ENCODE measurements around the gene TP53AIP1. TPM values are rescaled to one million over a fixed set of nuclear protein-coding genes. Genes with fewer than 3 reads are reported as not detected.

TP53AIP1 gene
- total and polyA plus RNA-seq, 5 donors: 0.05 TPM; not detected in 4

- Histone ChIP-seq H3K4me3 (ENCODE audit: low read length) (no peak overlapping the region), H3K27me3 (ENCODE audit: control insufficient read depth, insufficient read depth) (no peaks in the 10 kb centered on the region), H3K4me1 (ENCODE audit: control insufficient read depth, insufficient read depth, low read length) (peaks cover 3% of the 10 kb centered on the region), H3K27ac (ENCODE audit: low read length) (no peak overlapping the region), H3K9me3 (ENCODE audit: control insufficient read depth, low read length) (no peaks in the 10 kb centered on the region)
- 32% methylated on average over 2 of the region's 2 CpGs for WGBS
- intact Hi-C loops (cut with DNase I): no loop called here
- DNase-seq: no peak
- ATAC-seq: no peak
Observed at GRCh38 chr11:128896356-128896755, 46.3 kb downstream of the TP53AIP1 start.

DNA sequence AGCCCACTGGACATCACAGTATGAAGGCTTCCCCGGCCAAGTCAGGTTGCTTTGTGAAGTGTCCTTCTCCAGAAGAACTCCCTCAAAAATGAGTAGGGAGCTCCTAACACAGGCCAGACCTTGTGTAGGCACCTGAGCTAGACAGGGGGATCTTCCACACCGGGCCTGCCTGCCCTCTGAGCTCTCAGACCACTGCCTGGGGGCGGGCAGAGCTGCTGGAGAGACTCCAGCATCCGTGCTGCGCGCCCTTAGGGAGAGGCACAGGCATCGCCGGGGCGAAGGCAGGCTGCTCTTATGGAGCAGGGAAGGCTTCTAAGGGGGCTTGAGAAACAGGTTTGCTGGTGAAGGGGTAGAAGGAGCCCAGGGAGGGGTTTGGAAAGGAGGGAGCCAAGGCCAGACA lies 47.1 kb downstream of the TP53AIP1 start:
- Histone ChIP-seq H3K27me3 (ENCODE audit: control insufficient read depth, insufficient read depth) (no peaks in the 10 kb centered on the region), H3K4me3 (ENCODE audit: low read length) (no peak overlapping the region), H3K9me3 (ENCODE audit: control insufficient read depth, low read length) (no peaks in the 10 kb centered on the region), H3K27ac (ENCODE audit: low read length) (peak overlapping the region; percentile 65), H3K4me1 (ENCODE audit: control insufficient read depth, insufficient read depth, low read length) (peaks cover 2% of the 10 kb centered on the region)
- DNase-seq (no peak), ATAC-seq (peak in 1 of 2 donors; percentile 14)
- 80% methylated on average over 9 of the region's 9 CpGs for WGBS
- intact Hi-C loops (cut with DNase I): loop anchor here in 1 of 4 donors (2.0 kb wide), 1 partner anchor 15 kb away; no protein-coding TSS in a partner anchor

DNA sequence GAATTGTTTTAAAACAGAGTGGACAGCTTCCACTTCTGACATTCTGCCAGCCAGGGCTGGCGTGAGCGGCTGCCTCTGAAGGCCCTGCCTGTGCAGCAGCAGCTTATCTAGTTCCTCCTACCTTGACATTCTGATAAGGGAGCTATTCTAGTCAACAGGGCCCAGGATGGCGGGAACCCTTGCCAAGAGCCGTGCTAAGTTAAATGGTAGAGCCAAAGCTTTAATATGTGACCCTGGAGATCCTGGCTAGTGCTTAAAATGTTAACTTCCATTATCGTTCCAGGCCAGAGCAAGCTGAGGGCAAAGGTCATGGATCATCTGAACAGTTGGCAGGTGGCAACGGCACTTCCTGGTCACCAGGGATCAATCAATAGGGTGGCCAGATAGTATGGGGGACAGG lies 48.0 kb downstream of the TP53AIP1 start:
- Histone ChIP-seq H3K27ac (ENCODE audit: low read length) (peak overlapping the region; percentile 73), H3K4me3 (ENCODE audit: low read length) (no peak overlapping the region), H3K9me3 (ENCODE audit: control insufficient read depth, low read length) (no peaks in the 10 kb centered on the region), H3K4me1 (ENCODE audit: control insufficient read depth, insufficient read depth, low read length) (peaks cover 2% of the 10 kb centered on the region), H3K27me3 (ENCODE audit: control insufficient read depth, insufficient read depth) (no peaks in the 10 kb centered on the region)
- 31% methylated on average over 6 of the region's 6 CpGs for WGBS
- intact Hi-C loops (cut with DNase I): loop anchor here in 1 of 4 donors (2.0 kb wide), 1 partner anchor 16 kb away; no protein-coding TSS in a partner anchor
- peak; percentile 72 to 86 (median 84) for DNase-seq
- peak; percentile 80 to 82 for ATAC-seq

DNA sequence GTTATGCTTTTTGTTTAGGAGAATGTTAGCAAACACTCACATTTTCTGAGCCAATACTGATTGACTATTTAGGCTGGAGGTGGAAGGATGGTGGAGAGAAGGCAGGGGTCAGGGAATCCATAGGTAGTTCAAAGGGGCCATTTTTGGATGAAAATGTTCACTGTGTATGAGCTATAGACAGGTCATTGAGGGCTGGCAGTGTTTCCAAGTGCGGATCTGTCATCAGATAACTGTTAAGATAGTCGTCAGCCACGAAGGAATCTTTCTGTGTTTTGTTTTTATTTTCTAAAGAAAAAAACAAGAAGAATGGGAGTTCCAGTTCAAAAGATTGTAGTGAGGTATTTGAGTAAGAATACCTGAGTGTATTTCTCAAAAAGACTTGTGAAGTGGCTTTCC lies 48.4 kb downstream of the TP53AIP1 start:
- WGBS: 53% methylated on average over 3 of the region's 3 CpGs
- Histone ChIP-seq H3K4me3 (ENCODE audit: low read length) (no peak overlapping the region), H3K27me3 (ENCODE audit: control insufficient read depth, insufficient read depth) (no peaks in the 10 kb centered on the region), H3K9me3 (ENCODE audit: control insufficient read depth, low read length) (no peaks in the 10 kb centered on the region), H3K4me1 (ENCODE audit: control insufficient read depth, insufficient read depth, low read length) (peaks cover 2% of the 10 kb centered on the region), H3K27ac (ENCODE audit: low read length) (peak overlapping the region; percentile 90)
- ATAC-seq (no peak), DNase-seq (no peak)
- intact Hi-C loops (cut with DNase I): loop anchor here in 1 of 4 donors (2.0 kb wide), 1 partner anchor 17 kb away; no protein-coding TSS in a partner anchor

DNA sequence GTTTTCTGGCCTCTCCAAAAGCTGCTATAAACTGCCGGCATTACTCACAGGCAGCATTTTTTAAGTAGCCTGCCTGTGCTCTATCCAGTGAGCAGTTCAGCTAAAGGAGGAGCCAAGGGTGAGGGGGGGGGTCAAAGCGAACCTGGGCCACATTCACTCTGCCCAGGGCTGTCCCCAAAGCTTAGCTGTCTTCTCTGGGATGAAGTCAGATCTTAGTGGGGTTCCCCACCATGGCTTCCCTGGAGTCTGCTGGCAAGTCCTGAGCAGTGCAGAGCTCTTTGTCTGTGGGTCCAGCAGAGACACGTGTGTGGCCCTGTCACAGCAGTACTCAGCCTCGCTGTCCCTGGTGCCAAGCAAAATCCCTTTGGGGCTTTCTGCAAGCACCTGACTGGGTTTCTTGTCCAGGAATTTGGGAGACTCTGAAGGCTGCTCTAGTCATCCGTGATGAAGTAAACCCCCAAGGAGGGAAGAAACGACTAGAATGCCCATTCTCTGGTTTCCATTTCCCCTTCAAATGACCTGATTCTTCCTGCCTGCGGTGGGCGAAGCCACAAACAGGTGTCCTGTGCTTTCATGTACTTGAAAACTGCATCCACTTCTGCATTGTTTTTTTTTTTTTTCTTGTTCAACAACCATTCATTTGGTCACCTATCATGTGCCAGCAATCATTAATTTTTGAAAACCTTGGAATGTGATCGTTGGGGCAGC lies 48.9 kb downstream of the TP53AIP1 start:
- Histone ChIP-seq H3K27me3 (ENCODE audit: control insufficient read depth, insufficient read depth) (no peaks in the 10 kb centered on the region), H3K4me3 (ENCODE audit: low read length) (no peak overlapping the region), H3K27ac (ENCODE audit: low read length) (peak overlapping the region; percentile 90), H3K9me3 (ENCODE audit: control insufficient read depth, low read length) (no peaks in the 10 kb centered on the region), H3K4me1 (ENCODE audit: control insufficient read depth, insufficient read depth, low read length) (peaks cover 2% of the 10 kb centered on the region)
- WGBS: 67% methylated on average over 9 of the region's 9 CpGs
- ATAC-seq: peak; percentile 31 to 38
- no peak for DNase-seq
- intact Hi-C loops (cut with DNase I): loop anchor here in 1 of 4 donors (2.0 kb wide), 1 partner anchor 17 kb away; no protein-coding TSS in a partner anchor

DNA sequence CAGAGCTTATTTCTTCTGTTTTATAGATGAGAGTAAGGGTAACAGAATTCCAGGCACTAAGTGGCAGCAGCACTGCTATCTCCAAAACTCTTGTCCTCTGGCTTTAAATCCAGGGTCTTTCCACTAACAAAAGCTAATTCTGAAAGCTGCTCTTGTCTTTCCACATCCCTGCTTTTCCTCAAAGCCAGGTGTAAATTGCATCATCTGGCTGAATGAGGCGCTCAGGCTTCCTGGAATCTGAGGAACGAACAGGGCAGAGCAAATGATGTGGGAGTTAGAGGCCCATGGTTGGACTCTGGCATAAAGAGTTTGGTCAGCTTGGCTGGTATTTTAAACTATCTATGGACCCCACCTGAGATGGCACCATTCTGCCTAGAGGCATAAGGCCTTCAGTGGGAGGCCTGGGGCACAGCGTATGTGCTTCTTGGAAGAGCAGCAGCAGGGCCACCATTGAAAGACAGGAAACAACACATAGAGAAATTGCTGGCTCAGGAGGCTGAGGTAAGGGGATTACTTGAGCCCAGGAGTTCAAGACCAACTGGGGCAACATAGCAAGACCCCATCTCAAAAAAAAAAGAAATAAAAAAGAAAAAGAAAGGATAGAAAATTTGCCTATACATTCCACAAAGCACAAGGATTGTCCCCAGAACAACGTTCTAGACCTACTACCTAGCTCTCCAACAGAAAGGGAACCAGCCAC lies 49.7 kb downstream of the TP53AIP1 start:
- H3K4me1 ChIP-seq (ENCODE audit: control insufficient read depth, insufficient read depth, low read length): peaks cover 2% of the 10 kb centered on the region
- peak overlapping the region; percentile 90 for H3K27ac ChIP-seq (ENCODE audit: low read length)
- H3K4me3 ChIP-seq (ENCODE audit: low read length): no peak overlapping the region
- H3K27me3 ChIP-seq (ENCODE audit: control insufficient read depth, insufficient read depth): no peaks in the 10 kb centered on the region
- intact Hi-C loops (cut with DNase I): no loop called here
- DNase-seq (no peak), ATAC-seq (no peak)
- H3K9me3 ChIP-seq (ENCODE audit: control insufficient read depth, low read length): no peaks in the 10 kb centered on the region
- WGBS: 67% methylated on average over 4 of the region's 4 CpGs

- ATAC-seq (peak; percentile 5 to 12), DNase-seq (peak in 1 of 3 donors; percentile 56)
- Histone ChIP-seq H3K4me1 (ENCODE audit: control insufficient read depth, insufficient read depth, low read length) (peaks cover 2% of the 10 kb centered on the region), H3K9me3 (ENCODE audit: control insufficient read depth, low read length) (no peaks in the 10 kb centered on the region), H3K27me3 (ENCODE audit: control insufficient read depth, insufficient read depth) (no peaks in the 10 kb centered on the region), H3K27ac (ENCODE audit: low read length) (peak overlapping the region; percentile 90), H3K4me3 (ENCODE audit: low read length) (peak overlapping the region; percentile 30)
- intact Hi-C loops (cut with DNase I): no loop called here
- WGBS: 53% methylated on average over 6 of the region's 6 CpGs
Observed at GRCh38 chr11:128891913-128892398, 50.7 kb downstream of the TP53AIP1 start.

DNA sequence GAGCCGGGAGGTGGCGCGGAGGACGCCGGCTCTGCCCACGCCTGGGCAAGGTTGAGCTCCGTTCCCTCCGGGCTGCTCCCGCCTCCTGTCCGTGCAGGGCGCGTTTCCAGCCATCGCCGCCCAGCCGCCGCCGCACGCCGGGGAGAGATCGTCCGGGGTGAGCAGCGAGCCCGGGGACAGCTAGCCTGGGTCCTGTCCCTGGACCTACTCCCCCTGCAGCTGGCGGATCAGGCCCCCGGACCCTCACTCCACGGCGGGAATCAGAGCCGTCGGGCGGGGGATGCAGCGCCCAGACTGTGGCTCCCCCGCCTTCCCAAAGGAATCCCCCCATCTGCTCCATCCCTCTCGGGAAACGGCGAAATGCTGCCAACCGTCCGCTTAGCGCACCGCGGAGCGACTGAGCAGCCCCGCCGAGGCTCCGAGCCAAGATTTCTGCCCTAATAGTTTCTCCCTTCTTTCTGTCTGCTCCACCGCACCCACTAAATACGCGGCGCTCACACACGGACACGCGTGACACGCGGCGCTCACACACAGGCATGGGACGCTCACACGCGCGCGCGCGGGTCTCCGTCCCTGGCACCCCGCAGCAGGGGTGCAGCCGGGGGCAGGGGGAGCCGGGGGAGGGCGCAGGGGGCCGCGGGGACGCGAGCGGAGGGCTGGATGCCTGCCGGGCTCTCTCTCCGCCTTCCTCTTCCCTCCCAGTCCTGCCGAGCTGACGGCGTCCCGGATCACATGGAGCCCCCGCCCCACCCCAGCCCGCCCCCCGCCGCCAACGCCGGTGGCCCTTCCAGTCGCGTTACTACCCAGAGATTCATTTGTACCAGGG lies 51.9 kb downstream of the TP53AIP1 start, which contains the start of gene KCNJ5:
Gene KCNJ5 (plus strand): TSS at position 814 of the 826 bp plus-strand sequence. CDS start 19,918 bp downstream, outside the sequence.
- Histone ChIP-seq H3K4me1 (ENCODE audit: control insufficient read depth, insufficient read depth, low read length) (peaks cover 2% of the 10 kb centered on the region), H3K9me3 (ENCODE audit: control insufficient read depth, low read length) (no peaks in the 10 kb centered on the region), H3K4me3 (ENCODE audit: low read length) (peak within 1 kb of the TSS; percentile 30), H3K27me3 (ENCODE audit: control insufficient read depth, insufficient read depth) (no peaks in the 10 kb centered on the region), H3K27ac (ENCODE audit: low read length) (peak within 1 kb of the TSS; percentile 90)
- DNase-seq (peak; percentile 47 to 81 (median 78)), ATAC-seq (peak; percentile 52 to 61)
- intact Hi-C loops (cut with DNase I): no loop called here
- WGBS: under 1% methylated on average over 85 of the region's 85 CpGs

- ATAC-seq: no peak
- no peak for DNase-seq
- no peaks in the 10 kb centered on the region for H3K27me3 ChIP-seq (ENCODE audit: control insufficient read depth, insufficient read depth)
- H3K4me3 ChIP-seq (ENCODE audit: low read length): no peak overlapping the region
- no peaks in the 10 kb centered on the region for H3K9me3 ChIP-seq (ENCODE audit: control insufficient read depth, low read length)
- intact Hi-C loops (cut with DNase I): no loop called here
- peaks cover 2% of the 10 kb centered on the region for H3K4me1 ChIP-seq (ENCODE audit: control insufficient read depth, insufficient read depth, low read length)
- WGBS: 33% methylated on average over 9 of the region's 9 CpGs
- H3K27ac ChIP-seq (ENCODE audit: low read length): no peak overlapping the region
Observed at GRCh38 chr11:128890216-128890542, 52.5 kb downstream of the TP53AIP1 start.

- Histone ChIP-seq H3K27ac (ENCODE audit: low read length) (no peak overlapping the region), H3K9me3 (ENCODE audit: control insufficient read depth, low read length) (no peaks in the 10 kb centered on the region), H3K27me3 (ENCODE audit: control insufficient read depth, insufficient read depth) (no peaks in the 10 kb centered on the region), H3K4me3 (ENCODE audit: low read length) (no peak overlapping the region), H3K4me1 (ENCODE audit: control insufficient read depth, insufficient read depth, low read length) (peaks cover 2% of the 10 kb centered on the region)
- intact Hi-C loops (cut with DNase I): no loop called here
- no peak for DNase-seq
- ATAC-seq: no peak
- 77% methylated on average over 8 of the region's 8 CpGs for WGBS
Observed at GRCh38 chr11:128889657-128890213, 52.9 kb downstream of the TP53AIP1 start.

All from right cardiac atrium (tissue), 5 donors.